GM21528 (cell line): Measurements from ENCODE around the gene BLVRA.
"Not testable (repeated sequence)": the region's sequence is repeated elsewhere in the genome, so short reads cannot be mapped to it uniquely, and the experiment has no call there.

ENCODE experiments used
- ATAC-seq: cut with Tn5 transposase; IDR thresholded peaks from one replicate; pipeline ENCODE4 v1.9.1; 2021; ENCODE audit warnings: mild to moderate bottlenecking, moderate library complexity; ENCODE audit not compliant: unreplicated experiment, low FRiP score

The BLVRA gene, protein sequence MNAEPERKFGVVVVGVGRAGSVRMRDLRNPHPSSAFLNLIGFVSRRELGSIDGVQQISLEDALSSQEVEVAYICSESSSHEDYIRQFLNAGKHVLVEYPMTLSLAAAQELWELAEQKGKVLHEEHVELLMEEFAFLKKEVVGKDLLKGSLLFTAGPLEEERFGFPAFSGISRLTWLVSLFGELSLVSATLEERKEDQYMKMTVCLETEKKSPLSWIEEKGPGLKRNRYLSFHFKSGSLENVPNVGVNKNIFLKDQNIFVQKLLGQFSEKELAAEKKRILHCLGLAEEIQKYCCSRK

DNA sequence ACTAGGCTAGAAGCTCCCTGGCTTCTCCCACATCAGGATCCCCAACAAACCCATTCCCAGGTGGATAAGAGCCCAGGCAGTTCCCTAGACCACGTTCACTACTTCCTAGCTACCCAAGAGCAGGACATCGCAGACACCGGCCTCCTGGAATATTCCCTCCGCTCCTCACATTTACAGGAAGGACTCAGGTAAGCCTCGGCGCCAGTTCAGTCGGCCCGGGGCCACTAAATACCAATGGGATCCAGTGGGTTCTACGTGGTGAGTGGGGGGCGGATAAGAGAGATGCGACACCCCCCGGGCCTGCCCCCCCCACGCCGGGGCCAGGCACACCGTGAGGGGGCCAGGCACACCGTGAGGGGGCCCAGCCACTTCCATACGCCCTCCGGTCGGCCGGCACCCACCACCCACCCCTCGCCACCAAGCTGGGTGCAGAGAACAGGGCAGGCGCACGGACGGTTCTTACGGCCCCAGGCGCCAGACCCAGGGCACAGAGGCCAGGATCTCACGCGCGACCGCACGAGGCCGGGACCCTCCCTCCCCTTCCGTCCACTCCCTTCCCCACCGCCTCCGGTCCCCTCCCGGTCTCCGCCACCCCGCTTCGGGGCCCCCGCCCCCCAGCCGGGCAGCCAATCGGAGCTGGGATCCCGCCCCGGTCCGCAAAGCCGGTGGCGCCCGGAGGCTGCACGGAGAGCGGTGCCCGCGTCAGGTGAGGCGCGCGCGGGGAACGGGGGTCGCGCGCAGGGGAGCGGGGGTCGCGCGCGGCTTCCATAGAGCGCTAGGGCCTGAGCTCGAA, at the start of gene BLVRA:
TSS of gene BLVRA (plus strand) at position 652 of the 793 bp plus-strand sequence. CDS start 12,479 bp downstream, outside the sequence.
- peak; percentile 68 for ATAC-seq

DNA sequence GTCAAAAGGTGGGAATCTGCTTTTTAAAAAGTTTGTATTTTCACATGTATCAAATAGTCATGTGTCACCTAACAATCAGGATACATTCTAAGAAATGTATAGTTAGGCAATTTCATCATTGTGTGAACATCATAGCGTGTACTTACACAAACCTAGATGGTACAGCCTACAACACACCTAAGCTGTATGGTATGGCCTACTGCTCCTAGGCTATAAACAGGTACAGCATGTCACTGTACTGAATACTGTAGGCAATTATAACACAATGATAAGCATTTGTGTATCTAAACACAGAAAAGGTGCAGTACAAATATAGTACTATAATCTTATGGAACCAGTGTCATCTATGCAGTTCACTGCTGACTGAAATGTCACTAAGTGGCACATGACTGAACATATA, 47.0 kb upstream of the BLVRA start:
- ATAC-seq = no peak

DNA sequence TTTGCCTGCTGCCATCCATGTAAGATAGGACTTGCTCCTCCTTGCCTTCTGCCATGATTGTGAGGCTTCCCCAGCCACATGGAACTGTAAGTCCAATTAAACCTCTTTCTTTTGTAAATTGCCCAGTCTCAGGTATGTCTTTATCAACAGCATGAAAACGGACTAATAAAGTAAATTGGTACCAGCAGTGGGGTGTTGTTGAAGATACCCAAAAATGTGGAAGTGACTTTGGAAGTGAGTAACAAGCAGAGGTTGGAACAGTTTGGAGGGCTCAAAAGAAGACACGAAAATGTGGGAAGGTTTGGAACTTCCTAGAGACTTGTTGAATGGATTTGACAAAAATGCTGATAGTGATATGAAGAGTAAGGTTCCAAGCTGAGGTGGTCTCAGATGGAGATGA, 42.5 kb upstream of the BLVRA start:
- ATAC-seq = not testable (repeated sequence)

DNA sequence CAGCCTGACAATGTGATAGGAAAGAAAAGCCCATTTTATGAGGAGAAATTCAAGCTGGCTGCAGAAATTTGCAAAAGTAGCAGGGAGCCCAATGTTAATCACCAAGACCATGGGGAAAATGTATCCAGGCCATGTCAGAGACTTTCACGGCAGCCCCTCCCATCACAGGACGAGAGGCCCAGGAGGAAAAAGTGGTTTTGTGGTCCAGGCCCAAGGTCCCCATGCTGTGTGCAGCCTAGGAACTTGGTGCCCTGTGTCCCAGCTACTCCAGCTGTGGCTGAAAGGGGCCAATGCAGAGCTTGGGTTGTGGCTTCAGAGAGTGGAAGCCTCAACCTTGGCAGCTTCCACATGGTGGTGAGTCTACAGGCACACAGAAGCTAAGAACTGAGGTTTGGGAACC, 41.9 kb upstream of the BLVRA start:
- no peak for ATAC-seq

DNA sequence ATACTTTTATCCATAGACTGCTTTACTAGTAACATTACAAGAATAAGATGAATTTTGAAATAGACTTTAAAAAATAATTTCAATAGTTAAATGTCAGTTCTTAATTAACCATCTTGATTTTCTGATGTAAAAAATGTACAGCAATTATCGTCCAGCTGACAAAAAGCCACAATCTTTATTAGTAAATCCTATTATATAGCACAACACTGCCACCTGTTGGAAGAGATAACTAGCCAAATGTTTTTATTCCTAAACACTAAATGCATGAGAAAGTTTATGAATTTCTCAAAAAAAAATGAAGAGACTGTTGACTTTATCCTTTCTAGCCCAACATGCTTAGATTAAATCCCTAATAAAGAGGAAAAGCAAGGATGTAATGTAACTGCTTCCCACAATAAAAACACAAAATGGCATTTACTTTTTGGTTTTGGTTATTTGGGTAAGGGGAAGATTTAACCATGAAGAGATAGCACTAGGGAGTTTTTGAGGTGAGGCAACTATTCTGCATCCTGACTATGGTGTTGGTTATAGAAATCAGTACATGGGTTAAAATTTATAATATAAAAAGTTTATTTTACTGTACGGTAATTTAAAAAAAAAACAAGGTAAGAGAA, 37.2 kb upstream of the BLVRA start:
- ATAC-seq = no peak

DNA sequence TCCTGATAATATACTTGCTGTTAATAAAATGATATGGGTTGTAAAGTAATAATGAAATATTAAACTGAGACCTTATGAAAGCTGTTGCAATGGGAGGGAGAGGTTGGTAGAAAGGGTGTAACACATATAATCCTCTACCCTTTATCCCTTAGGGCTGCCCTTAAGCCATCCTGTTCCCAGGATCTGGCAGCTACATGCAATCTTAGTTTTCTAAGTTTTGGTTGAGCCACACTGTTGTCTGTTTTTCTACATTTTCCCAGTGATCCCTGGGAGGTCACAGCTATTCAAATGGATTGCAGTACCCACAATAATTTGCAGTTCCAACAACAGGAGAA, 35.5 kb upstream of the BLVRA start:
- ATAC-seq = no peak

DNA sequence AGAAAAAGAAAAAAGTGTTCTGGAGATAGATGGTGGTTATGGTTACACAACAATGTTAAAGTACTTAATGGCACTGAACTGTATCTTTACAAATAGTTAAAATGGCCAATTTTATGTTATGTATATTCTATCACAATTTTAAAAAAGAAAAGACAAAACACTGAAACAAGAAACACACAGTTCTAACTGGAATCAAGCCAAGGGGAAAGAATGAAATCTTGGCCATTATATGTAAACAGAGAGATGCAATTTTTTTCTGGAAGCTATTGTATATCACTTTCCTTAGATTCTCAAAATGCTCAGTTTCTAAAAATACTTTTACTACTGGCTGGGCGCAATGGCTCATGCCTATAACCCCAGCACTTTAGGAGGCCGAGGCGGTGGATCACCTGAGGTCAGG, 33.2 kb upstream of the BLVRA start:
- ATAC-seq = no peak

DNA sequence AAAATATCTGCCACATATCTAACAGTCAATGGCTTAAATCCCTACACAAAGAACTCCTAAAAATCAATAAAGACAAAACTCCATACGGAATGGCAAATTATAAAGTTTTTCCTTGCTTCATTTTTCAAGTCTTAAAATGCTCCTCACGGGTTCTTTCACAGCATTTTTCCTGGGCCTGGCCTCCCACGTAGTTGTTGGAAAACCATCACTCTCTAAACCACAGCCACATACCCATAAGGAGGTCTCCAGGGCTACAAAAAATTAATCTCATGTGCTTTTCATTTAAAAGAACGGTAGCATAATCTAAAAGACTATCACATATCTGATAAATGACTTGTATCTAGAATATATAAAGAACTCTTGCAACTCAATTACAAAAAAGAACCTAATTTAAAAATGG, 32.0 kb upstream of the BLVRA start:
- no peak for ATAC-seq

DNA sequence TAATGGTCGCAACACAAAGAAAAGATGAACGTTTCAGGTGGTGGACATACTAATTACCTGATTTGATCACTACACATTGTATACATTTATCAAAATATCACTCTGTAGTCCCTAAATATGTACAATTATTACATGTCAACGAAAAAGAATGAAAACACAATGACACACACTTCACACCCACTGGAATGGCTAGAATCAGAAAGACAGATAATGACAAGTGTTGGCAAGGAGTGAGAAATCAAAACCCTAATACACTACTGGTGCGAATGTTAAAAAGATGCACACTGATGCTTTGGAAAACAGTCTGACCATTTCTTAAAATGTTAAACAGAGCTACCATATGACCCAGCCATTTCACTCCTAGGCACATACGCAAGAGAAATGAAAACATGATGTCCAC, 31.5 kb upstream of the BLVRA start:
- no peak for ATAC-seq

DNA sequence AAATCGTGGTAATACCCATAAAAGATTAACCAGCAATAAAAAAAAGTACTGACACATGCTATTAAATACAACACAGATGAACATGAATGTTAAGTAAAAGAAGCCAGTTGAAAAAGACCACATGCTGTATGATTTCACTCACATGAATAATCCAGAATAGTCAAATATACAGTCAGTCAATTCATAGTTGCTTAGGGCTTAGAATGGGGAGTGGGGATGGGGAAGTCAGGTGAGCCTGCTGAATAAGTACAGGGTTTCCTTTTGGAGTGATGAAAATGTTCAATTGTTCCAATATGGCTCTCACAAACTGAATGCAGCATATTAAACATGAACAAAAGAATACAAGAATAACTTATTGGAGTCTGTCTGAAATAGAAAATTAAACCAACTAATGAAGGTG, 31.0 kb upstream of the BLVRA start:
- no peak for ATAC-seq

DNA sequence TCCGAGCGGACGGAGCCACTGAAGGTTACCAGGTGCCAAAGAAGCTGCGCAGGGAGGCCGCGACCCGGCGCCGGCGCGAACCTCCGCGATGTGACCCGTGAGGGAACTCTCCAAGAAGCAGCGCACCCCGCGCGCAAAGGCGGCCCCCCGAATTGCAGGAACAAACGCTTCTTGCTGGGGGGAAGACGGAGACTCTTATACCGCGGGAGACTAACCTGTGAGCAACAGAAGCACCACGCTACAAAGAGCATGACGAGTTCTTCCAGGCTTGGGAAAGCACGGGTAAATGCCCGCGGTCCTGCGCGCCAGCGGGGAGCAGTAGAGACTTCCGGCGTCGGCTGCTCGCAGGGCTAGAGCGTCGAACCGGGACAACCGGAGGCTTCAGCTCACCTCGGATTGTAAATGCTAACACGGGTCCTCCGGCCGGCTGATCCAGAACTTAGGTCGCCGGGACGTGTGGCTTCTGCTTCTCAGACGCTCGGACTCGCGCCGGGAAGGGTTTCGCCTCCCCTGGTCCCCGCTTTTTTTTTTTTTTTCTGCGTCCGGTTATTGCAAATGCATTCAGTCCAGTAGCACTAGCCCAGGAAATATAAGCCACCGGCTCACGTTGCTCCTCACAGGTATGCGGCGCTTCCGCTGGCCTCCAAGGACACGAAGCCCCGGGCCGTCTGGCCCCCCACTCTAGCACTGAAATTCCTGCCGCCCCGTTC, 29.1 kb upstream of the BLVRA start, which contains the start of gene COA1:
TSS of gene COA1 (minus strand) at position 310 of the 710 bp plus-strand sequence. CDS start 80,909 bp downstream, outside the sequence.
- ATAC-seq = peak; percentile 83

DNA sequence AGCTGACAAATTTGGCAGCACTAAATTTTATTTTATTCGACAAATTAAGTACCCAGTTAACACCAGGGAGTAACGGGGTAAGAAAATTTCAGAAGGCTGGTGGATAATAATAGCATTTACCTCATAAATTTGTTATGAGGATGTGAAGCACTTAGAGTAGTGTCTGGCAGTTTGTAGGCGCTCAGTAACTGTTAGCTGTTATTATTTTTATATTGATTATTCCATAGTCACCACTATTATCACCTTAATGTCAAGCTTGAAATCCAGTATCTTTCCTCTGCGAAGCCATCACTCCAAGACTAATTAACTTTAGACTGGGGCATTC, 28.6 kb upstream of the BLVRA start:
- ATAC-seq = peak; percentile 28

DNA sequence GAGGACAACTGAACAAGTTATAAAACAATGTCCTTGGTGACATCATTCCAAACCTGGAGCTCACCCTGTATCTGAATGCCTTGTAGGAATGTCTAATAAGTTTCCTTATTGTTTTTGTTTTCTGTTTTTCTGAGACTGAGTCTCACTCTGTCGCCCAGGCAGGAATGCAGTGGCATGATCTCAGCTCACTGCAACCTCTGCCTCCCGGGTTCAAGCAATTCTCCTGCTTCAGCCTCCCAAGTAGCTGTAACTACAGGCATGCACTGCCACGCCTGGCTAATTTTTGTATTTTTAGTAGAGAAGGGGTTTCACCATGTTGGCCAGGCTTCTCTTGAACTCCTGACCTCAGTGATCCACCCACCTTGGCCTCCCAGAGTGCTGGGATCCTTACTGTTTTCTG, 27.0 kb upstream of the BLVRA start:
- ATAC-seq = not testable (repeated sequence)

DNA sequence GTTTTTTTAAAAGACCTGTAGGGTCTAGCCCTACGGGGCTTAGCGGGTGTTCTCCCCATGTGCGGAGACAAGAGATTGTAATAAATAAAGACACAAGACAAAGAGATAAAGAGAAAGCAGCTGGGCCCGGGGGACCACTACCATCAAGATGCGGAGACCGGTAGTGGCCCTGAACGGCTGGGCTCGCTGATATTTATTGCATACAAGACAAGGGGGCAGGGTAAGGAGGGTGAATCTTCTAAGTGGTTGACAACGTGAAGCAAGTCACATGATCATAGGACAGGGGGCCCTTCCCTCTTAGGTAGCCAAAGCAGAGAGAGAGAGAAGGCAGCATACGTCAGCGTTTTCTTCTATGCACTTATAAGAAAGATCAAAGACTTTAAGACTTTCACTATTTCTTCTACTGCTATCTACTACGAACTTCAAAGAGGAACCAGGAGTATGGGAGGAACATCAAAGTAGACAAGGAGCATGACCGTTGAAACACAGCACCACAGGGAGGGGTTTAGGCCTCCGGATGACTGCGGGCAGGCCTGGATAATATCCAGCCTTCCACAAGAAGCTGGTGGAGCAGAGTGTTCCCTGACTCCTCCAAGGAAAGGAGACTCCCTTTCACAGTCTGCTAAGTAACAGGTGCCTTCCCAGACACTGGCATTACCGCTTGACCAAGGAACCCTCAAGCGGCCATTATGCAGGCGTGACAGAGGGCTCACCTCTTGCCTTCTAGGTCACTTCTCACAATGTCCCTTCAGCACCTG, 23.7 kb upstream of the BLVRA start:
- ATAC-seq = not testable (repeated sequence)

DNA sequence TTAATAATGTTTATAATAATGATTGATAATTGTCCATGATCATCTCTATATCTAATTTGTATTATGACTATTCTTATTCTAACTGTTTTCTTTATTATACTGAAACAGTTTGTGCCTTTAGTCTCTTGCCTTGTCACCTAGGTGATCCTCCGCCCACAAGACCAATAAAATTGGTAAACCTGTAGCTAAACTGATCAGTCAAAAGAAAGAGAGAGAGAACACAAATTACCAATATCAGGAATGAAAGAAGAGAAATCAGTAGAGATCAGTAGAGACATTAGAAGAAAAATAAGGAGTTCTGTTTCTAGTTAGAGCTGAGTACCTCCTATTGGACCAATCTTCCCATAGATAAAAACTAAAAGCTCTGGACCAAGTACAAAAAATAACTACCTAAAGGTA, 23.1 kb upstream of the BLVRA start:
- ATAC-seq = no peak

DNA sequence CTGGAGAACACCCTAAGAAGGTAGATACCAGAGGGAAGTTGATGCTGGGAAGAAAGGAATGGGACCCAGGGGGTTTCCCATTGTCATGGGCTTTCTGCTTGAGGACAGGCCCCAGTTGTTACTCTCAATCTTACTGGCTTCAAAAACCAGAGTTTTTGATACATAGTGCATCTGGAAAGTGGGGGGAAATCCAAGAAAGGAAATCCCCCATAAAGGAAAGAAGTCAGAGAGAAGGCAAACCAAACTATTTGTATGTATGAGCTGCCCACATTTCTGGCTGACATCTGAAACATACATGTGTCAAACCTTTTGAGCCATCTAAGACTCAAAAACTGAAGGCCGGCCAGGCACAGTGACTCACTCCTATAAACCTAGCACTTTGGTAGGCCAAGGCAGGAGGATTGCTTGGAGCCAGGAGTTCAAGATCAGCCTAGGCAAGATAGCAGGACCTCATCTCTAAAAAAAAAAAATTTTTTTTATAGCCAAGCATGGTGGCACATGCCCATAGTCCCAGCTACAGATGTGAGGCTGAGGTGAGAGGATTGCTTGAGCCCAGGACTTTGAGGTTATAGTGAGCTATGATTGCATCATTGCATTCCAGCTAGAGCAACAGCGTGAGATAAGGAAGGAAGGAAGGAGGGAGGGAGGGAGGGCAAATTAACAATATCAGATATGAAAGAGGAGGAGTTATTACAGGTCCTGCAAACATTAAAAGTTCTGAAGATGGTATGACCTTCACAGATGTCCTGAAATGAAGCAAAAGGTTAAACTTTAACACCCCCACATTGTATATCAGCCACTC, 22.5 kb upstream of the BLVRA start:
- peak; percentile 72 for ATAC-seq

DNA sequence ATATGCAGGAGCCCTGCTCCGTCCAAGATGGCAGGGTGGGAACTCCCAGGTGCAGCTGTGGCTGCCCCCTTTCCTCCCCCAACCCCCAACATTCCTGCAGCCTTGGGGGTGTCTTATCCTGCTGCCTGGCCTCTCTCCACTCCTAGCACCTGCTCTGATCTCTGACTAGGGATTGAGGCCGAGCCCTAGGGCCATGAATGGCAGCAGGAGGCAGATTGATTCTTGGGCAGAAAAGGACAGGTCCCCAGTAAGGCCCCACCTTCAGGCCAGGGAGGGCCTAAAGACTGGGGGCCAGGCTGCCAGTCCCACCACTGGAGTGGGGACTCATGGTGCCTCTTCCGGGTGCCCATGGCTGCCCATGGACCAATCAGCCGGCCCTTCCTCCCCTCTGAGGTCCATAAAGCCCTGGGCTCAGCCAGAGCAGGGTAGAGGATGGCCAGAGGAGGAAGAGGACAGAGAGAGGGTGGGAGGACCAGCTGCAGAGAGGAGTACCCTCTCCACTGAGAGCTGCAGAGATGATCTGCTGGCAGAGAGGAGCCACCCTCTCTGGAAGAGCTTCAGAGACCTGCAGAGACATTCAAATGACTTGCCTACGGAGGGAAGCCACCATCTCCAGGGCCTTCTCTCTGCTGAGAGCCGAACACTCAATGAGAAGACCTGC, 20.9 kb upstream of the BLVRA start:
- ATAC-seq = no peak

DNA sequence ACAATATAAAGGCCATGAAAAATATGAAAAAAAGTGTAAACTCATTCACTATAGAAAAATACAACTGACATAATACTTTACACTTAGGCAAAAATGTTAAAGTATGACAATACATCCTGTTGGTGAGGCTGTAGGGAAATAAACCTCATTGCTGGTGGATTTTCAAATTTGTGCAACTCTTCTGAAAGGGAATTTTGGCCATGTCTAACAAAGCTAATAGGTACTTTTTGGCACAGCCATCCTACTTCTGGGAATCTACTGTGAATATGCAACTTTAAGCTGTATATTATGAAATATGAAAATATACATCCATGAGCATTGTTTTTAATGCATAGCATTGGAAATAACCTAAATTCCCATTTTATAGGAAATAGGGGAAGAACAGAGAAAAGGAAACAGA, 15.8 kb upstream of the BLVRA start:
- no peak for ATAC-seq
